Right lung (tissue), 5 donors: Measurements from ENCODE around the gene FAM110A. TPM values are rescaled to one million over a fixed set of nuclear protein-coding genes. Genes with fewer than 3 reads are reported as not detected.
A peak's percentile ranks its signal among the peaks of the same experiment; 100 is the strongest.
"Not testable (repeated sequence)": the region's sequence is repeated elsewhere in the genome, so short reads cannot be mapped to it uniquely, and the experiment has no call there.

Experiments used
- DNase-seq, 2 donors: peaks; one replicate each; pipeline ENCODE4 v3.0.0-alpha.2; 2013
- polyA plus RNA-seq, 5 donors: library from polyadenylated mRNA; unstranded; fragments of 120-200 nt; gene quantifications; one replicate each; pipeline versions ENCODE4 v1.2.1 to v1.2.3, GENCODE V29; 2013; ENCODE audit warnings: inconsistent platforms in 1 of 5, low replicate concordance in 1 of 5; ENCODE audit not compliant: insufficient read length in 5 of 5, insufficient read depth in 1 of 5

Gene FAM110A
- polyA plus RNA-seq, 5 donors, result 10.2 to 21.9 (median 13.2) TPM

DNA sequence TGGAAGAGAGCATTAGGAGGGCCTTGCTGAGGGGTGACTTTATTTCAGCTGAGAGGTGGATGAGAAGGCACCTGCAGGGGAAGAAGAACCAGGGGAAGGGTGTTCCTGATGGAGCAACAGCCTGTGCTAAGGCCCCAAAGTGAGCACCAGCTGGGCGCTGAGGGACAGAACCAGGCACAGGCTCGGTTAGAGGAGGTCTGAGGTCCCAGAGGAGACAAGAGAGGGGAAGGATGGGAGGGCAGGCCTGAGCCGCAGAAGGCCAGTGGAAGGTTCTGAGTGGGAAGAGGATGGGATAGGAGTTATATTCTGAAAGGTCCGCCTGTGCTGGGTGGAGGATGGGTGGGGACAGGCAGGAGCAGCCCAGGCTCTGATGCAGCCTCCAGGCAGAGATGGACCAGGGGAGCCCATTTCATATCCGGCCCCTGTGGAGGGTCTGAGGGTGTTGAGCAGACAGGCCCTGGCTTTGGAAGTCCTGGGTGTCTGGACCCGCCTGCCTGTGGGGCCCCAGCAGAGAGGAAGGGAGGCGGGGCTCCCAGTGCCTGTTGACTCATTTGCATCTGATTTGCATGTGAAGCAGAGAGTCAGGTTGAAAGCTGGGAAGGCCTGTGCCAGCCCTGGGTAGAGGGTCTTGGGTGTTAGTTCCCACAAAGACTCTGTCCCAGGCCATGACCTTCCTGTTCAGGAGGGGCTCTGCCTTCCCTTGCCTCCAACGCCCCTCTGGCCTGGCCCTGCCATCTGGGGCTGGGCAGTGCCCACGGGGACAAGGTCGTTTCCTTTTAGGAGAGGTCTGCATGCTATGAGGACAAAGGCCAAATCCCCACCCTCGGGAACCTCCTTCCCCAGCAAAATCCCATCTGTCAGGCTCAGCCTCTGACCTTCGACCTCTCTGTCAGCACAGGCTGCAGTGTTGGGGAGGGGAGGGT lies 10.6 kb upstream of the FAM110A start:
- DNase-seq, result no peak

DNA sequence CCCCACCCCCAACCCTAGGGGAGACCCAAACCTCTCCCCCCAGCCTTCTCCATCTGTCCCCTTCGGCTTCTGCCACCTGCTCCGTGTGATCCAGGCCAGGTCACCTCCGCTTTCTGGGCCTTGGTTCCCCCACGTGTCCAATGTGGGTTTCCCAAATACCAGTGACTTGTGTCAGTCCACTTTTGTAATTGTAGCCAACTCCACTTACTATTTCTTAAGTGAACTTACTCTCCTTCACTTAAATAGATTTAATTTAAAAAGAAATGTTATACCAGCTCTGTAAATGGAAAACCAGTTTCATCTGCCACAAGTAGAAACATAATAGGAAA lies 10.0 kb upstream of the FAM110A start:
- no peak for DNase-seq

DNA sequence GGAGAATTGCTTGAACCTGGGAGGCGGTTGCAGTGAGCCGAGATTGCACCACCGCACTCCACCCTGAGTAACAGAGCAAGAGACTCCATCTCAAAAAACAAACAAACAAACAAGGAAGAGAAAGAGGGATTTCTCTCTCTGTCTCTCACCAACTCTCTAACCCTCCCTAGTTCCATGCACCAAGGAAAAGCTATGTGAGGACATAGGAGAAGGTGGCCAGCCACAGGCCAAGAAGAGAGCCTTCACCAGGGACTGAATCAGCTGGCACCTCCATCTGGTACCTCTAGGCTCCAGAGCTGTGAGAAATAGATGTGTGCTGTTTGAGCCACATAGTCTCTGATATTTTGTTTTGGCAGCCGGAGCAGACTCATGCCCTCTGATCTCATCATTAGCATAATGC lies 9.0 kb upstream of the FAM110A start:
- no peak for DNase-seq

DNA sequence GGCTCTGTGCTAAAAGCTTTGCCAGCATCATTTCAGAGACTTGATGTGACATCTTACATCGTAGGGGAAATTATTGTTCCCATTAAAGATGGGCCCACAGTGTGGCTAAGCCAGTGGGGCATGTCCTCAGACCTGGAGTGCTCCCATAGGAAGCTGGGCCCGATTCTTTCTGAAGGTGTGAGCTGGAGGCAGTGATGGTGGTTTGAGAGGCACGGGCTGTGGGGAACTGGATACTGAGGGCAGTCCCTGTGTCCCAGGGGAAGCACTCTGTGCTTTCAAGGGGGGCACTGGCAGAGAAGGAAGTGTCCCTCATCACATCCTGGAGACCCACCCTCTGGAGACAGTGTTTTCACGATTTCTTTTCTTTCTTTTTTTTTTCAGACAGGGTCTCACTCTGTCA lies 8.6 kb upstream of the FAM110A start:
- no peak for DNase-seq

DNA sequence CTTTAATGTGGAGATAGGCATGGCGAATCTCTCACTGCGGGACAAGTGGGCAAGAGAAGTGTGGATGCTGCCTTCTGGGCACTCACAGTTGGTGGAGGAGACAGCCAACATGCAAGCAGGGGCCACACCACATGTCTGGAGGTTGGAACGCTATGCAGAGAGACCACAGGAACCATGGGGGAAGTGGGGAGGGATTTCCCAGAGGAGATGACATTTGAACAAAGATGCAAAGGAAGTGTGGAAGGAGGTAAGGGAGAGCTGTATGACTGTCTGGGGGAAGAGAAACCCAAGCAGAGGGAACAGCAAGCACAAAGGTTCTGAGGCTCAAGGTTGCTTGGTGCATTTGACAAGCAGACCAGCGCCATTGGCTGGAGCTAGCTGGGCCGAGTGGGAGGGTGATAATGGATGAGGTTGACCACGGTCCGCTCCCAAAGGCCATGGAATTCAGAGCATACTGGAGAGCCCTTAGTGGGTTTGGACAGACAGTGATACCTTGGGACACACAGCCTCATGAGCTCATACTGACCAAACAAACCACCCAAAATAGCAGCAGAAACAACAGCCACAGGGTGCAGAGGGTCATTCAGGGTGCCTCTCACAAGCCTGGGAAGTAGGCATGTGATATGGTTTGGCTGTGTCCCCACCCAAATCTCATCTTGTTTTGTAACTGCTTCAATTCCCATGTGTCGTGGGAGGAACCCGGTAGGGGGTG lies 7.6 kb upstream of the FAM110A start:
- DNase-seq, result no peak

DNA sequence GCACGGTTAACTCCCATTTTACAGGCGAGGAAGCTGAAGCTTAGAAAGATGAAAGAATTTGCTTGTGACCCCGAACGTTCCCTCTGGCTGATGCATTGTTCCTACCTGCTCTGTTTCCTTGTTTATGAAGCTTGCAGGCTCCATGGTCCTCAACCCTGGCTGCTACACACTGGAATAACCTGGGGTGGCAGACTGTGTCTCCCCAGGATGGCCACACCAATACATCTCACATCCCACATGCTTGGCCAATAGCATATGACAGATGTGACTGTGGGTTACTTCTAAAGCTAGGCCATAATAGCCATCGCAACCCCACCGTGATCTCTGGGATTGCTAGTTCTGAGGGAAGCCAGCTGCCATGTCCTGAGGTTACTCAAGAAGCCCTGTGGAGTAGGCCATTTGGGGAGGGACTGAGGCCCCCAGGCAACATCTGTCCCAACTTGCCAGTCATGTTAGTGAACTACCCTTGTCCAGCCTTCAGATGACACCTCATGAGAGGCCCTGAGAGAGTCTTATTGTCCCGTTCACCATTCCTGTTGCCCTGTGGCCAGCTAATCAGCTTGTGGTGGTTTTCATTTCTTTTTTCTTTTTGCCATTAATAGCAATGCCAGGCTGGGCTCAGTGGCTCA lies 6.7 kb upstream of the FAM110A start:
- DNase-seq, result no peak

DNA sequence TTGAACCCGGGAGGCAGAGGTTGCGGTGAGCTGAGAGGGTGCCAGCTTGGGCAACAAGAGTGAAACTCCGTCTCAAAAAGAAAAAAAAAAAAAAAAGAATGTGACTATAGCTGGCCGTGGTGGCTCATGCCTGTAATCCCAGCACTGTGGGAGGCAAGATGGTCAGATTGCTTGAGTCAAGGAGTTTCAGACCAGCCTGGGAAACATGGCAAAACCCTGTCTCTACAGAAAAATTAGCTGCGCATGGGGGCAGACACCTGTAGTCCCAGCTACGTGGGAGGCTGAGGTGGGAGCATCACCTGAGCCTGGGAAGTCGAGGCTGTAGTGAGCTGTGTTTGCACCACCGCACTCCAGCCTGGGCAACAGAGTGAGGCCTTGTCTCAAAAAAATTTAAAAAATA lies 5.5 kb upstream of the FAM110A start:
- DNase-seq, result not testable (repeated sequence)

DNA sequence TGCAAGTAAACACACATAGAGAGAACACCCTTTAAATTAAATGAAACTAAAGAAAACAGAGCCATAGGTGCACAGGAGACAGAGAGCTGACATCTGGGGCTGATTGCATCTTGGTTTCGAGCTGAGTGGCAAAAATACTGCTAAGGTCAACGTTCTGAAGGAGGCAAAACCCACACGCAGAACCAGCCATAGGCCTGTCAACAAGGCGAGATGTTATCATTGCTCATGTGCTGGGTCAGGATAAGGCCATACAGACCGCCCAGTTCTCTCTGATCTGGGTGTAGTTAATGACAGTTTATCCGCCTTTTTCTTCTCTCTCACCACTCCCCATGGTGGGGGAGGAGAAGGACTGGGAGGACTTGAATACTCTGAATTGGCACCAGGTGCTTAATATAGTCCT lies 4.5 kb upstream of the FAM110A start:
- DNase-seq, result no peak

DNA sequence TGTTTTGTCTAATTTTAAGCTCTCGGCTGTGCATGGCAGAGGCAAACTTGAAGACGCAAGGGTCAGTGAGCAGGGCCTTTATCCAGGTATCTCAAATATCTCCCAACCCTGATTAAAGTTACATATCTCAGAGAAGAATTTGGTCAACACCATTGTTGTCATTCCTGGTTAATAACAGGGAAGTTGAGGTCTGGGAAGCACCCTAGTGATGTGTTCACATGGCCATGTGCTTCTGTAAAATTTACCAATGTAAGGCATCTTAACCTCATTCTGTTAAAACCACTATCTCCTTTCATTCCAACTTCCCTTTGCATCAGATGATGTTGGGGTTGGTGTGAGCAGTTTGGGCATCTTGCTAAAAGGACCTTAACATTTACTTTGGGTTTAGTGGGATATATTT lies 4.0 kb upstream of the FAM110A start:
- DNase-seq, result no peak

DNA sequence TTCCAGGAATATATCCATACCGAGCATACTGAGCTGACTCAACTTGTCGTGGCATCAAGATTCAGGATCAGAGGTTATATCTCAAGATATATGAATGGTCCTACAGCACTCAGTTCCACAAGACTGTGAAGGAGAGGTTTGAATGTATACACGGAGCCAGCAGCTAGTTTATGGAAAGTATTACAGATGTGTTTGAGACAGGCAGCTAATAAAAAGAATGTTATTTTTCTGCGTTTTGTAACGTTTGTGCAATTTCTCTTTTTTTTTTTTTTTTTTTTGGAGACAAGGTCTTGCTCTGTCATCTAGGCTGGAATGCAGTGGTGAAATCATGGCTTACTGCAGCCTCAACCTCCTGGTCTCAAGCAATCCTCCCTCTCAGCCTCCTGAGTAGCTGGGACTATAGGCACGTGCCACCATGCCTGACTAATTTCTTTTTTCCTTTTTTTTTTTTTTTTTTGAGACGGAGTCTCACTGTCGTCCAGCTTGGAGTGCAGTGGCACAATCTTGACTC lies 3.4 kb upstream of the FAM110A start:
- DNase-seq, result no peak

DNA sequence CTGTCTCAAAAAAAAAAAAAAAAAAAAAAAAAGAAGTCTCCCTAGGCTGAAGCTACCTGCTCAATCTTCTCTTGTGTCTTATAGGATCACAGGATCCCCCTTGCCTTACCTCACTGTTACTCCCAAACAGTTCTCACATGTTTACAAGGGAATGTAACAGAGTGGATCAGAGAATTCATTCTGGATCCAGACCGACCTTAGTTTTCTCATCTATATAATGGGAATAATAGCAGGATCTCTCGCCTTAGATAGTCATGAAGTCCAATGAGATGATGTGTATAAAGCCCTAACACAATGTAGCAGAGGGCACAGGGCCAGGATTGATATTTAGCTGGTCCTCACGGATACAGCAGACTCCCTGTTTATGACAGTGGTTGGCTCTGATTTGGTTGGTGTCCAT lies 2.3 kb upstream of the FAM110A start:
- no peak for DNase-seq

DNA sequence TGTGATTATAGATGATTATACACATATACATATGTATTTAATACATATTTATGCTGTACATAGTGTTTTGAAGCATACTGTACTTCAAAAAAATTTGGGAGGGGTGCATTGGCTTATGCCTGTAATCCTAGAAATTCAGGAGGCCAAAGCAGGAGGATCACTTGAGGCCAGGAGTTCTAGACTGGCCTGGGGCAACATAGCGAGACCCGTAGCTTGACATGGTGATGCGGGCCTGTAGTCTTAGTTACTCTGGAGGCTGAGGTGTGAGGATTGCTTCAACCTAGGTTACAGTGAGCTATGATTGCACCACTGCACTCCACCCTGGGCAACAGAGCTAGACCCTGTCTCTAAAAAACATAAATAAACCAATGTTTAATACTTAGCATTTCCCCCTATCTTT lies 1.6 kb upstream of the FAM110A start:
- DNase-seq, result no peak

DNA sequence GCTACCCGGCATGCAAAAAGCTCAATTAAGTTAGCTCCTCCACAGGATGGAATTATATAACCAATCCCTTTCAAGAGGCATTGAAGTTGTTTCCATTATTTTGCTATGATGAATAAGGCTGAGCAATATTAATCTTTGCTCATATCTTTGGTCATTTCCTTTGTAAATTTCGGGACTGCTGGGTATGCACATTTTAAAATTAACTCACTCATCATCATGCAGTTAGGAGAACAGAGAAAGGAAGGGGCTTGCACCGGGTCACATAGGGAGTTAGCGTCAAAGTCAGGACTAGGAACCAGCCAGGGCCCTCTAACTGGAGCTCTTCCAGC lies 430 bp upstream of the FAM110A start:
- DNase-seq, result no peak

DNA sequence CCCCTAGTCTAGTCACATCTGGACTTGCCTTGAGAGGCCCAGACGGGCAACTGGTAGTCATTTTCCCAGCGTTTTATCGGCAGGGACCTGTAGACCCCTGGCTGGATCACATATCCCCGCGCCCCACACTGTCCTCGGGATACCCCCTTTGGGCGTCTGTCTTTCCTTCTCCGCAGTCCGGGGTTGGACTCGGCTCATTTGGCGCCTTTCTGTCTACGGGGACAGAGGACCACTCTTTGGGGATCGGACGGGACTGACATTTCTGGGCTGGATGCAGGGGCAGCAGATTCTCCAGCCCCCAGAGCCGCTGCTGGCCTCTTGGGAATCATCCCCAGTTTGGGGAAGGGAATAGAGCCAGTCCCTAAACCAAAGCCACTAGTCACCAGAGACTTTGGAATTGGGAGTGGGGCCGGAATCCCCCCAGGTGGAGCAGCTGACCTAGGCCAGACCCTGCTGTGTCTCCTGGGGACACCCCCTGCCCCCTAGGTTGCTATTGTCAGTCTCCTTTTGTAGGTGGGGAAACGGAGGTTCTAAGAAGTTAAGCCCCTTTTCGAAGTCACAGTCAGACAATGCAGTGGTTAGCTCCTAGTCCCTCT lies 734 bp downstream of the FAM110A start:
- DNase-seq, result no peak

DNA sequence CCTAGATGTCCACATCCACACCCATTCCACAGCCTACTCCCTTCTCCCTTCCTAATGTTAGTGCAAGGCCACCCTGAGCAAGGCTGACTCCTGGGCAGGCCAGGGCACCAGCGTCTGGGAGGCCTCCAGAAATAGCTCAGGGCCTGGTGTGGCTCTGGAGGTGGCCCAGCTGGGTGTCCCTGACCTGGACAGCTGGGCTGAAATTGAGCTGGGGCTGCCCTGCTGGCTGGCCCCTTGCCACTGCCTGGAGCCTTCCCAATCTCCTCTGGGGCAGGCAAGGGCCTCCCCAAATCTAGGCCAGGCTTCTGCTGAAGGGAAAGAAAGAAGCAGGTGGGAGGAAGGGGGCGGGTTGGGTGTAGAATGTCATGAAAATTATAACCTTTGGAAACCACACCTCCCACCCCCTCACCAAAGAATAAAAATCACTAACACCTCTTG lies 2.1 kb downstream of the FAM110A start:
- DNase-seq, result no peak

DNA sequence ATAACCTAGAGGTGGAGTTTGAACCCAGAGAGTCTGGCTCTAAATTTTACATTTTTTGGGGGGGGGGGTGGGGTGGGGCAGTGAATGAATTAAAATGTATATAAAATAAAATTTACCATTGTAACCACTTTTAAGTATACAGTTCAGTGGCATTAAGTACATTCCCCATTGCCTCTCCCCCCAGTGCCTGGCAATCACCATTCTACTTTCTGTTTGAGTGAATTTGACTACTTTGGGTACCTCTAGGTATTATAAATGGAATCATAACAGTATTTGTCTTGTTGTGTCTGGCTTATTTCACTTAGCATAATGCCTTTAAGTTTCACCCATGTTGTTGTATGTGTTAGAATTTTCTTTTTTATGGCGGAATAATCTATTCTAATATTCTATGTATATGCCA lies 2.7 kb downstream of the FAM110A start:
- no peak for DNase-seq

DNA sequence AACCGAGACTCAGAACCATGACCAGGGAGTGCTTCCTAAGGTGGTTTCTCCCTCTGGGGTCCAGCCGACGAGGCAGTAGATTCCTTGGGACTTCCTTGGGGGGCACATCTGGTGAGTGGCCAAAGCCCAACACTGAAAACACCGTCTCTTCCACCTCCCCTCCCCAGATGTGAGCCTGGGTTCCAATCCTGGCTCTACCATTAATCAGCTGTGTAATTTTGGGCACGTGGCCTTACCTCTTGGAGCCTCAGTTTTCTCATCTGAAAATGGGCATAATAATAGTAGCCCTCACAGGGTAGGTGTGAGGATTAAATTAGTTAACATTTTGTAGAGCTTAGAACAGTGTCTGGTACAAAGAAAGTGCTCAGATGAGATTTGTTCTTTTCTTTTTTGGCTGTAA lies 5.5 kb downstream of the FAM110A start:
- no peak for DNase-seq

DNA sequence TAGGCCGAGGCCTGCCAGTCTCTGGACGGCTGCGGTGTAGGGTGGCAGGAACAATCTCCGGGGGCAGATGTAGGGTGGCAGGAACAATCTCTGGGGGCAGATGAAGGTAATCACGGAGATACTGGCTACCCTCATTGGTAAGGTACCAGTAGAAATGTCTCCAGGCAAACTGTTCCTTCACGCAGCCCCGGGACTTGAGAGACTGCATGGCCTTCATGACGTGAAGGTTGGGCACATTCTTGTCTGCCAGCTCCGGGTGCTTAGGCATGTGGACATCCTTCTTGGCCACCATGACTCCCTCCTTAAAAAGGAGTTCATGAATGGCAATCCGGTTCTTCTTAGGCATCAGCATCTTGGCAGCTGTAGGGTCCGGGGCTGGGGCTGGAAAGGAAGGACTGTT lies 6.1 kb downstream of the FAM110A start:
- no peak for DNase-seq

DNA sequence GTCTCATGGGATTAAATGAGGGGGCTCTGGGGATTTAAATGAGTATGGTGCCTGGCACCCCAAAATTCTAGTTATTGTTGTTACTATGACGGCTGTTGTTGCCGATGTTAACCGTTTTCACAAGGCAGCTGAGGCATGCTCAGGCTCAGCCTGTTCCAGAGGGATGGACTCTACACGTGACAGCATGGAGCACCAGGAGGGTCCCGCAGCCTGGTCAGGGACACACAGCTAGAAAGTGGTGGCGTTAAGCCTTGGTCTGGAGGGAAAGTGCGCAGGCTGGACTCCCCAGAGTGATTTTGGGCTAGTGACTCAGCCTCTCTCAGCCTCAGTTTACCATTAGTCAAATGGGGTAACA lies 7.0 kb downstream of the FAM110A start:
- no peak for DNase-seq

DNA sequence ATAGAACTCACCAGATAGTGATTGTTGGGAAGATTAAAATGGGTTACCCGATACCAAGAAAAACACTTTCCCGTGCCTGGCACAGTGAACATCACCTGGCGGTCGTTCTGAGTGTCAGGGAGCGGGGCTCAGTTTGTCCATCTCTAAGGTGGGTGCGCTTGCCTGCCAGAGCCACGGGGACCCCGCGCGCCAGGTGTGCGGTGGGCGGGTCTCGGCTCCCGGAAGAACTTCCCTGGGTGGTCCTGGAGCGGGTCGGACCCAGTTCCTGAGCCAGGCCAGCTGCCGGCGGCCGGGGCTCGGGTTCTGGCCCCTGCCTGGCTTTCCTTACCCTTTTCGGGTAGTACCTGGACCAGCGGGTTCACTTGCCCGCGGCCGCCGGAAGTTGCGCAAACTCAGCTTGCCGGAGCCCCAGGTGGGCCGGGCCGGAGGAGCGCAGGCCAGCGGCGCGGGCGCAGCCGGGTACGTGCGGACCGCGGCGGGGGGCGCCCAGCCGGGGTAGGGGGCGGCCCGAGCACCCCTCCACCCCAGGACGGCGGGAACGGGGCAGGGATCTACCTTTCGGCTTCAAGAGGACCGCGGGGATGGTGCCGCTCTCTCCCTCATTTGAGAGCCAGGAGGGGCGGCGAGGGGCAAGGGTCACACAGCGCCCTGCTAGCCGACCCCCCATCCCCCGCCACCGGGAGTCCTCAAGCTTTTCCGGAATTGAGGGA lies 7.5 kb downstream of the FAM110A start:
- no peak for DNase-seq

DNA sequence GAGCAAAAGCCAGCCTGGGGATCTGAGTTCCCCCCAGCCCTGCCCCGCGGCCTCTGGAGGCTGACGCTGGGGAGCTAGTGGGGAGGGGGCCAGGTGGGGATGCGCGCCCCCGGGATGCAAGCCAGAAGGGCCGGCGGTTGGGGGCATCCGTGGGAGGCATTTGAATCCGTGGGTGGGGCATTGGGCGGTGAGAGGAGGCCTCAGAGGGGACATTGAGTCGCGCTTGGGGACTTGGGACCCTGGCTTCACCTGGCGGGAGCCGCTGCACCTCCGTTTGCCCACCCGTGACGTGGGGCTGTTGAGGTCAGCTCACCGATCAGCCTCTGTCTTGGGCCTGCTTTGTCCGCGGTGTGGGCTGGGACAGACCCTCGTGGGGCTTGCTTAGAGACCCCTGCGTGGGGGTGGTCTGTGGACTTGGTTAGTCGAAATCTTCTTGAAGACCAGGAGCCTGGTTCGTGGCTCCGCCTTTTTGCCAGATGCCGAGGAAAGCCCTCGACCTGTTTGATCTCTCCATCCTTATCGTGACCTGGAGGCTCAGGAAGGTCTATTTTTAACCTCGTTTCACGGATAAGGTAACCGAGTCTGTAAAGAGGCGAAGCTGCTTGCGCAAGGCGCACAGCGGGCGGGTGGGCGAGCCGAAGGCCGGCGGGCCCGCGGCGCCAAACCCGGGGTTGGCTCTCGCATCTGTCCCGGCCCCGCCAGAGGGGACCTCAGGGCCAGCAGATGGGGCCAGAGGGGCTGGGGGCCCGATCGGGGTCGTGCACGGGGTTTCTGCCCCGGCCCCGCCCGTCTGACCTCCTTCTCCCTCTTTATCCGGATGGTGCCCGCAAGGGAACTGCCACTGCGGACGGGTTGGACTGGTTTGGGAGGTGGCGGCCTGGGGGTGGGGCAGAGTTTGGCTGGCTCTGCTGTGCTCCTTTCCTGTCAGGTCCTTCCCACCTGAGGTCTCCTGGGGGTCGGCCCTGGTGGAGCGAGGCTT lies 8.3 kb downstream of the FAM110A start:
- DNase-seq, result peak in 1 of 2 donors; percentile 48
